IPS-11a (cell line): ENCODE data around the gene ZBTB4.
A peak's percentile ranks its signal among the peaks of the same experiment; 100 is the strongest.
"Not testable (repeated sequence)": the region's sequence is repeated elsewhere in the genome, so short reads cannot be mapped to it uniquely, and the experiment has no call there.

Experiments
- H3K4me3 ChIP-seq: one replicate; pipeline ENCODE4 v1.5.1; 2013; ENCODE audit warnings: low read depth, low read length, control low read depth

ZBTB4 gene

DNA sequence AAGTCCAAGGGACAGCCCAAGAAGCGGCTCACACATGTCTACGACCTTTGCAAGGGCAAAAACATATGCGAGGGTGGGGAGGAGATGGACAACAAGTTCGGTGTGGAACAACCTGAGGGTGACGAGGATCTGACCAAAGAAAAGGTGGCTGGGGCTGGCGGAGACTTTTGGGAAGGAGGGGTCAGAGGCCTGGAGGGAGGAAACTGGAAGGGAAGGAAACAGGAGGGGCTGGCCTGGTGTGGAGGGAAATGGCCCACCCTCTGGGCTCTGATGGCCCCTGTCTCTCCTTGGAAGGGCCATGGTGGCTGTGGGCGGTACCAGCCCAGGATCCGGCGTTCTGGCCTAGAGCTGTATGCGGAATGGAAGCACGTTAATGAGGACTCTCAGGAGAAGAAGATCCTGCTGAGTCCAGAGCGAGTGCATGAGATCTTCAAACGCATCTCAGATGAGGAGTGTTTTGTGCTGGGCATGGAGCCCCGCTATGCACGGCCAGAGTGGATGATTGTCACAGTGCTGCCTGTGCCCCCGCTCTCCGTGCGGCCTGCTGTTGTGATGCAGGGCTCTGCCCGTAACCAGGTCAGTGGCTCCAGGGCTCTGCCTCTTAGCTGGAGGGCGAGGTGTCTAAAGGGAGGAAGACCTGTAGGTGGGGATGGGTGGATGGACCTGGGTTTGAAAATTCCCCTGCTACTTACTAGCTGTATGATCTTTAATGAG is 17.2 kb upstream of the ZBTB4 start:
- no peak overlapping the region for H3K4me3 ChIP-seq

GRCh38 chr17:7495906-7496434 is 16.5 kb upstream of the ZBTB4 start:
- H3K4me3 ChIP-seq = no peak overlapping the region

DNA sequence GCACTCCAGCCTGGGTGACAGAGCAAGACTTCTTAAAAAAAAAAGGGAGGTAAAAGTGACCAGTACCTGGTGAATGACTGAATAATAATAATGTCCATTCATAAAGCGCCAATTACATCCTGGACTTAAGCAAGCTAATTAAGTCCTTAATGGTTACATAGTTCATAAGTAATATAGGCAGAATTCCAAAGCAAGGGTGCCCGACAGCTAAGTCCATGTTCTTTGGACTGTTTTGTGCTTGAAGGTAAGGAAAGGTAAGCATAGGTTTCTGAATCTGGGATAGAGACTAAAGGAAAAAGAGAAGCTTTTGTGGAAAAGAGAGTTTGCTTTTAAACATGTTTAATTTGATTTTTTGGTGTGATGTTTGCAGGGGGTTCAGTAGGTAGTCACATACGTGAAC is 14.5 kb upstream of the ZBTB4 start:
- no peak overlapping the region for H3K4me3 ChIP-seq

DNA sequence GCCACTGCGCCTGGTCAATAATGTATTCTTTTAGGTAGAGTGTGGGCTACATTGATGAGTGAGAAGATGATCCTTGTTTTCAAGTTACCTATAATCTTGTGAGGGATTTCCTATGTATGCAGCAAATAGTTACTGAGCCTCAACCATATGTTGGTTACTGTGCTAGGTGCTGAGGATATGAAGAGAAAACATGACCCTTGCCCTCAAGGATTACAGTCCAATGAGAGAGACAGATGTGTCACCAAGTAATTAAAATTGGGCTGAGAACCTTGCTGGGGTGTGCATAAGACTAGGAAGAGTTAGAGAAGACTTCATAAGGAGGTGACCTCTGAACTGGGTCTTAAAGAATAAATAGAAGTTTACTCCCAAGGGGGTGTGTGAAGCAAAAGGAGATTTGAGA is 12.2 kb upstream of the ZBTB4 start:
- no peak overlapping the region for H3K4me3 ChIP-seq

GRCh38 chr17:7490144-7490543 is 10.7 kb upstream of the ZBTB4 start:
- H3K4me3 ChIP-seq = no peak overlapping the region

- H3K4me3 ChIP-seq = no peak overlapping the region
Measured at GRCh38 chr17:7486181-7486580, 6.8 kb upstream of the ZBTB4 start.

GRCh38 chr17:7484919-7485377 is 5.5 kb upstream of the ZBTB4 start:
- H3K4me3 ChIP-seq = peak overlapping the region; percentile 86

GRCh38 chr17:7484067-7484918 is 4.9 kb upstream of the ZBTB4 start, which contains the start of gene POLR2A:
Gene POLR2A (plus strand): TSS chr17:7484366.
- peak within 1 kb of the TSS; percentile 86 for H3K4me3 ChIP-seq

- H3K4me3 ChIP-seq = peak overlapping the region; percentile 44
Measured at GRCh38 chr17:7483255-7484066, 4.0 kb upstream of the ZBTB4 start.

- H3K4me3 ChIP-seq = not testable (repeated sequence)
Measured at GRCh38 chr17:7482742-7483088, 3.3 kb upstream of the ZBTB4 start.

DNA sequence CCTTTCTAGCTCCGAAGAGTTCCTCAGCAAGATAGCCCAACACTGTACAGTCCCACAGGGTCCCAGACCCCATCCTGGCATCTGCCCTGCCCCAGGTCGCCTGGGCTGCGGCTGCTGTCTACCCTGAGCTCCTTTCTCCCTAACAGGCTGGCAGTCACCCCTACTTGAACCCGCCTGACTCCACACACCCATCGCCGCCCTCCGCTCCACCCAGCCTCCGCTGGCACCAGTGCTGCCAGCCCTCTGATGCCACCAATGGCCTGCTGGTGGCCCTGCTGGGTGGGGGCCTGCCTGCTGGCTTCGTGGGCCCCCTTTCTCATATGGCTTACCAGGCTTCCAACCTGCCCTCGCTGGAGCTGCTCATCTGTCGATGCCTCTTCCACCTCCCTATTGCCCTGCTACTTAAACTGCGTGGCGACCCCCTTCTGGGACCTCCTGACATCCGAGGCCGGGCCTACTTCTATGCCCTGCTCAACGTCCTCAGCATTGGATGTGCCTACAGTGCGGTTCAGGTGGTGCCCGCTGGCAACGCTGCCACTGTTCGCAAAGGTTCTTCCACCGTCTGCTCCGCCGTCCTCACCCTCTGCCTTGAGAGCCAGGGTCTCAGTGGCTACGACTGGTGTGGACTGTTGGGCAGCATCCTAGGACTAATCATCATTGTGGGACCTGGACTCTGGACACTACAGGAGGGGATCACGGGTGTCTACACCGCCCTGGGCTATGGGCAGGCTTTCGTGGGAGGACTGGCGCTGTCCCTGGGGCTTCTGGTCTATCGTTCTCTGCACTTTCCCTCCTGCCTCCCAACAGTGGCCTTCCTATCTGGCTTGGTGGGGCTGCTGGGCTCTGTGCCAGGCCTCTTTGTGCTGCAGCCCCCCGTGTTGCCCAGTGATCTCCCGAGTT is 2.7 kb upstream of the ZBTB4 start:
- not testable (repeated sequence) for H3K4me3 ChIP-seq

DNA sequence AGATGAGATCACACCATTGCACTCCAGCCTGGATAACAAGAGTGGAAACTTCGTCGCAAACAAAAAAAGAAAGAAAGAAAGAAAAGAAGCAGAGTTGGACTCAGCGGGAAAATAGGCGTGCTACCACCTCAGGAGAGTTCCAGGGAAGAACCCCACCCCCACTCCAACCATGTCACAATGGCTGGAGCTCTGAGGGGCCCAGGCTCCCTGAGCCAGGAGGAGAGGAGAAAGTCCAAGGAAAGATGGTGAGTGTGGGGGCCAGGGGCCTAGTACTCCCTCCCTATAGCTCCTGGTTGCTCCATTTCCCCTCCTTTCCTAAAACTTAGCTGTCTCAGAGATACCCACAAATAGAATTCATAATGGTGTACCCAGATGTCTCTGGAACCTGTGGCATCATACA is 1.8 kb upstream of the ZBTB4 start, which contains the start of gene SLC35G6:
Gene SLC35G6, plus strand, starts transcription at position 172 of the 400 bp plus-strand sequence. Its CDS starts 71 bp downstream, at position 243.
- not testable (repeated sequence) for H3K4me3 ChIP-seq

DNA sequence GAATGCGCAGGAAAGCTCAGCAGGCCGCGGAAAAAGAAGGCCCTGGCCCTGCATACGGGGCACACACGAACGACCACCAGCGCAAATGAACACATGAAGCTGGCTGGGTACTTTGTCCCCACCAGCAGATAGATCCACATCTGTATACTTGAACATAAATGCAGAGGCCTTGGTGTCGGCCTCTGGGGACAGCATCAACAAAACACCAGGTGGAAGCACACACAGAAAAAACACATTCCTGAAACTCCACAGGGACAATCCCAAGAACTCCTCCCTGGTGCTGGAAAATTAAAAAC is 606 bp upstream of the ZBTB4 start:
- peak overlapping the region; percentile 50 for H3K4me3 ChIP-seq

GRCh38 chr17:7478276-7479212 is 887 bp downstream of the ZBTB4 start:
- peak overlapping the region; percentile 56 for H3K4me3 ChIP-seq

- peak overlapping the region; percentile 56 for H3K4me3 ChIP-seq
Measured at GRCh38 chr17:7477392-7478275, 1.8 kb downstream of the ZBTB4 start.

- H3K4me3 ChIP-seq = no peak overlapping the region
Measured at GRCh38 chr17:7476951-7477350, 2.5 kb downstream of the ZBTB4 start.

GRCh38 chr17:7476494-7476893 is 2.9 kb downstream of the ZBTB4 start:
- H3K4me3 ChIP-seq = no peak overlapping the region
